ENCODE measurements around the gene NDOR1.

GRCh38 chr9:137219757-137220316 is 14.3 kb downstream of the NDOR1 start:
- no peak for TF ChIP-seq POLR2A (IDR thresholded peaks at IDR 0.05)
- TF ChIP-seq EP300 (IDR thresholded peaks at IDR 0.05) = no peak
- TF ChIP-seq CTCF (IDR thresholded peaks at IDR 0.05) = no peak
